ENCODE measurements around the gene SLC25A51. TPM values are rescaled to one million over a fixed set of nuclear protein-coding genes. Genes with fewer than 3 reads are reported as not detected.

Gene SLC25A51
- total and polyA plus RNA-seq, 12 donors: 7.0 to 26.5 (median 19.9) TPM

Other genes with a start within 250 kb of the SLC25A51 start
- gene TRMT10B, start 150.3 kb downstream of the SLC25A51 start, total RNA-seq: 1 to 10 TPM; 2.6 to 6.5 (median 3.6) TPM
- gene TRMT10B, start 150.3 kb downstream of the SLC25A51 start, polyA plus RNA-seq: 1 to 10 TPM; 3.0 to 5.9 TPM
- 10 to 100 TPM in 9 of 10 donors, 1 to 10 TPM in 1; 7.5 to 15.2 (median 12.8) TPM for gene EXOSC3, start 119.1 kb downstream of the SLC25A51 start, total RNA-seq
- 10 to 100 TPM in 1 of 2 donors, 1 to 10 TPM in 1; 7.3 to 20.2 TPM for gene EXOSC3, start 119.1 kb downstream of the SLC25A51 start, polyA plus RNA-seq
- gene DCAF10, start 103.3 kb downstream of the SLC25A51 start, total RNA-seq: 10 to 100 TPM; 16.1 to 23.4 (median 19.6) TPM
- gene DCAF10, start 103.3 kb downstream of the SLC25A51 start, polyA plus RNA-seq: 1 to 10 TPM; 5.6 to 9.1 TPM
- gene SHB, start 165.1 kb upstream of the SLC25A51 start, total RNA-seq: 10 to 100 TPM; 13.9 to 26.6 (median 18.0) TPM
- 10 to 100 TPM in 1 of 2 donors, 1 to 10 TPM in 1; 5.7 to 19.2 TPM for gene SHB, start 165.1 kb upstream of the SLC25A51 start, polyA plus RNA-seq